Measurements from ENCODE around the gene DNAI7.

The DNAI7 gene

GRCh38 chr12:25099010-25099409, 96.0 kb downstream of the DNAI7 start:
- no peak for DNase-seq

- no peak for DNase-seq
These were observed 105.2 kb downstream of the DNAI7 start for GRCh38 chr12:25089738-25090137.

DNA sequence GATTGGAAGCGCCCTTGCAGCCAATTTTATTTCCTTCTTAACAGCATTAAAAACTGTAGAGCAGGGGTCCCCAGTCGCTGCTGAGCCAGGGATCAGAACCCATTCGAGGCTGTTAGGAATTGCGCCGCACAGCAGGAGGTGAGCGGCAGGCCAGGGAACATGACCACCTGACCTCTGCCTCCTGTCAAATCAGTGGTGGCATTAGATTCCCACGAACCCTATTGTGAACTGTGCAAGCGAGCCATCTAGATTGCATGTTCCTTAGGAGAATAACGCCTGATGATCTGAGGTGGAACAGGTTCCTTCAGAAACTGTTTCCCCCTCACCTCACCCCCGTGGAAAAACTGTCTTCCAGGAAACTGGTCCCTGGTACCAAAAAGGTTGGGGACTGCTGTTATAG, 107.4 kb downstream of the DNAI7 start:
- DNase-seq: no peak

DNA sequence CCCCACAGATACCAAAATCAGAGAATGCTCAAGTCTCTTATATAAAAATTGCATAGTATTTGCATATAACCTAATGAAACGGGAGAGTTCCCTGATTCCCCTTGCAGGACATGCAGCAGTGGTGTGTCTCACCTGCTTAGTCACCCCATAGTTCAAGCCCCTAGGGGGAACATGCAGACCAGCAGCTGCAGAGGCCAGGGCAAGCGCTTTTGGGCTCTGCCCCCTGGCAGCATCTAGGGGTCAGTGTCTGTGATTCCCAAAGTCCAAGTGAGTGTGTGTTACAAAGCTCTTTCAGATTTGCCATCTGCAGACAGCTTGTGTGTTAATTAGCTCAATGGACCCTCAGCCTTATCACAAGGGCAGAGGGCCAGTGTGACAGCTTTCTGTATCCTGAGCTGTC, 110.1 kb downstream of the DNAI7 start:
- DNase-seq: no peak

- DNase-seq: no peak
These were observed 111.7 kb downstream of the DNAI7 start for GRCh38 chr12:25083211-25083610.

- DNase-seq: no peak
These were observed 112.3 kb downstream of the DNAI7 start for GRCh38 chr12:25082628-25083027.

- no peak for DNase-seq
These were observed 115.6 kb downstream of the DNAI7 start for GRCh38 chr12:25079393-25079792.

DNA sequence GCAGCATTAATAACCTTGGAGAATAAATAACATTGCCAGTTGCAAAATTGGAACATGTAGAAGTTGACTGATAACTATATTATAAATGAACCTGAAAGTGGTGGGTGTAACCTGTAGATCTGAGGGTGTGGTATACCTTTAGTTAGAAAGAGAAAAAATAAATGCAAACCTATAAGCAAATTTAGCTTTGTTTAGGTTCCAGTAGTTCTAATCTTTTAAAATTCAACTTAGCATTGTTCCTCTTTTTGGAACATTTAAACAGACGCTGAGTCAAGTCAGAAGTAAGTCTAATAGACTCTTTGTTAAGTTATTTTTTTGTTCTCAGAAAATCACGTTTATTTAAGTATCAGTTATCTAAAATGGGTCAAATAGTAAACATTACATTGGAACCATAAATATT, 120.0 kb downstream of the DNAI7 start:
- DNase-seq: no peak

- DNase-seq: no peak
These were observed 120.8 kb downstream of the DNAI7 start for GRCh38 chr12:25074113-25074512.

DNA sequence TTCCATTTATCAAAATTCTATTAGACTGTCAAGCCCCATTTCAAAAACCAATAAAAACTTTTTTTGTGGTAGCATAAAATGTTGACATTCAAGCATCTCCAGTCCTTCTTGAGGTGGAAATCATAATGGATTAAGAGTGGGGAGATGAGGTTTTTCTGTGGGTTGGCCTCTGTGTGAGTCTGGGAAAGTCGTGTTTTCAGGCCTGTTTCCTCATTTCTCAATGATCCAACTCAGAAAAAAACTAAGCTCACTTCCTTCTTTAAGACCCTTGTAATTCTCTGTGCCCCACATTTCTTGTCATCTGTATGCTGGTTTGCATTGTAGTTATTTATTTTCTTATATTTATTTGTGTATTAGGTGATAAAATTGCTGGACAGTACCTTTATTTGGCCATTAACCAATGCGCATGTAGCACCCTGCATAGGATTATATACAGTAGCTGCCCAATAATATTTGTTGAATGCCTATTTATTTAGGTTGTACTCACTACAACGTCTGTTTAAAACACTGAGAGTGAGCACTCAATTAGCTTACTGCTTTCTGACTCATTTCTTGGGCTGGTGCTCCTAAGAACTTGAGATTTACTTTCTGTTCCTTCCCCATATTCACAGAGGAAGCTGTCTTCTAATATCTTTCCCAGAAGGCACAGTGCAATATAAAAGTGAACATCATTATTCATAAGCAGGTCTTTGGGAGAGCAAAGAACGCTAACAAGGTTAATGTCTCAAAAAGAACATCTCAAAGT, 121.9 kb downstream of the DNAI7 start:
- DNase-seq: no peak

- no peak for DNase-seq
These were observed 123.6 kb downstream of the DNAI7 start for GRCh38 chr12:25071366-25071765.

GRCh38 chr12:25069224-25069623, 125.7 kb downstream of the DNAI7 start:
- no peak for DNase-seq

DNA sequence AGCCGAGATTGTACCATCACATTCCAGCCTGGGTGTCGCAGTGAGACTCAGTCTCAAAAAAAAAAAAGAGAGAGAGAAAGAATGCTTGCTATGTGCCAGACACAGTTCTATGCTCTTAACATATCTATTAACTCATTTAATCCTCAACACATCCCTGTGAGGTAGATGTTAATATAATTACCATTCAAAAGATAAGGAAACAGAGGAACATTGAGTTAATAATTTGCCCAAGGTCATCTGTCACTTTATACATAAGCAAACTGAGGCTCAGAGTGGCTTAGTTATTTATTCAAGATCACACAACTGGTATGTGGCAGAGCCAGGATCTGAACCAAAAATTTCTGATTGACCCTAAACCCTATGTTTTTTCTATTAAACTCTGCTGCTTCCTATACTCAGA, 129.9 kb downstream of the DNAI7 start:
- no peak for DNase-seq

DNA sequence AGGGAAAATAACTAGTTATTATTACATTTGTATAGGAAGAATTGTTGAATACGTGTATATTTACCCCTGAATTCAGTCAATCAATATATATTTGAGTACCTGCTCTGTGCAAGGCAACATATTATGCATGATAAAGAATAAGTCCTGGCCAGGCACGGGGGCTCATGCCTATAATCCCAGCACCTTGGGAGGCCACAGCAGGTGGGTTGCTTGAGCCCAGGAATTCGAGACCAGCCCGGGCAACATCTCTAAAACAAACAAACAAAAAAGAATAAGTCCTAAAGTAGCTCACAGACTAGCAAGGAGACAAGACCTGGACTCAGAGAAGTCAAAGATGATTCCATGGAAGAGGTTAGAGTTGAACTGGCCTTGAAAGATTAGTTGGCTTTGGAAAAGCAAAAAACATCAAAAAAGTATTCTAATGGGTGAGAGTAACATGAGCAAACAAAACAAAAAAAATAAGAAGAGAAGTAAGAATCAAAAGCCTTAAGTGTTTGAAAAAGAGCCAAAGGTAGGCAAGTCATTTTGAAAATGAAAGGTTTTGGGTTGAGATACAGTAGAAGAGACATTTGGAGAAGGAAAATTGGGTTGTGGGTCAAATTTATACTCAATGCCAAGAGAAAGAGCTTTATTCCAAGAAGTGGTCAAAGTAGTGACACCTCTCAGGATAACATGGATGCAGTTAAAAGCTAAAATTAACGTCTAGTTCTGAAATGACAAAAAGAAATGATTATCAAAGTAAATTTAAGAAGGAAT, 130.9 kb downstream of the DNAI7 start:
- DNase-seq: no peak

DNA sequence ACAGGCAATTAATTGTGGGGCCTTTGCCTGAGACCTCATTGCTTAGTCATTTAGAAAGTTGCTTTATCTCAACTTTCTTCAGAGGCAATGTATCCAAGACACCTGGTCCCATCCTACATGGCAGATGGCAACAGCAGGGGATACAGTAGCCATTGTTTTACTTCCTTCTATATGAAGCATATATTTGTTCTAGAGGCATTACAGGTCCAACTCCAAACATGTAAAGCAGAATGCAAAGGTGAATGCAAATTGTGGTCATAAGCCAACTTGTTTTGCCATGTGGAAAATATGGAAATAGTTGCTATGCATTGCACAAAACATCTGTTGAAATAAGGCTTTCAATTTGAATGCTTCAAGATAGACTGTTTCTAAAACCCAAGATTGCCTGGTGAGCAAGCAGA, 136.3 kb downstream of the DNAI7 start:
- no peak for DNase-seq

Measured in amniotic stem cell (primary cell).